ENCODE results near the gene LRG1.

DNA sequence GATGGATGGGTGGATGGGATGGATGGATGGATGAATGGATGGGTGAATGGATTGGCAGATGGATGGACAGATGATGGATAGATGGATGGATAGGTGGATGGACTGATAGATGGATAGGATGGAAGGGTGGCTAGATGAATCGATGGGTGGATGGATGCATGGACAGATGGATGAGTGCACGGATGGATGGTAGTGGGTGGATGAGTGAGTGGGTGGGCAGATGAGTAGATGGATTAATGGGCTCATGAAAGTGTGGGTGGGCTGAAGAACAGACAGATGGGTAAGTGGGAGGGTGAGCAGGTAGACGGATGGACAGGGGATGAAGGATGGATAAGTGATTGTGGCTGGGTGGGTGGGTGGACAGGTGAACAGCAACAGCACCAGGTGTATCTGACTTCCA lies 13.9 kb upstream of the LRG1 start:
- TF ChIP-seq, protein P1, sequence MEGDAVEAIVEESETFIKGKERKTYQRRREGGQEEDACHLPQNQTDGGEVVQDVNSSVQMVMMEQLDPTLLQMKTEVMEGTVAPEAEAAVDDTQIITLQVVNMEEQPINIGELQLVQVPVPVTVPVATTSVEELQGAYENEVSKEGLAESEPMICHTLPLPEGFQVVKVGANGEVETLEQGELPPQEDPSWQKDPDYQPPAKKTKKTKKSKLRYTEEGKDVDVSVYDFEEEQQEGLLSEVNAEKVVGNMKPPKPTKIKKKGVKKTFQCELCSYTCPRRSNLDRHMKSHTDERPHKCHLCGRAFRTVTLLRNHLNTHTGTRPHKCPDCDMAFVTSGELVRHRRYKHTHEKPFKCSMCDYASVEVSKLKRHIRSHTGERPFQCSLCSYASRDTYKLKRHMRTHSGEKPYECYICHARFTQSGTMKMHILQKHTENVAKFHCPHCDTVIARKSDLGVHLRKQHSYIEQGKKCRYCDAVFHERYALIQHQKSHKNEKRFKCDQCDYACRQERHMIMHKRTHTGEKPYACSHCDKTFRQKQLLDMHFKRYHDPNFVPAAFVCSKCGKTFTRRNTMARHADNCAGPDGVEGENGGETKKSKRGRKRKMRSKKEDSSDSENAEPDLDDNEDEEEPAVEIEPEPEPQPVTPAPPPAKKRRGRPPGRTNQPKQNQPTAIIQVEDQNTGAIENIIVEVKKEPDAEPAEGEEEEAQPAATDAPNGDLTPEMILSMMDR (IDR thresholded peaks at IDR 0.05), result no peak
- no peak for TF ChIP-seq POLR2AphosphoS5 (IDR thresholded peaks at IDR 0.05)
- TF ChIP-seq POLR2A (IDR thresholded peaks at IDR 0.05), result no peak
- TF ChIP-seq EP300 (IDR thresholded peaks at IDR 0.05), result no peak
